HG02852 (cell line): Measurements from ENCODE around the gene HYCC1.

ENCODE experiments used
- ATAC-seq: cut with Tn5 transposase; IDR thresholded peaks from one replicate; pipeline ENCODE4 v1.9.1; 2021; ENCODE audit warnings: mild to moderate bottlenecking, moderate library complexity; ENCODE audit not compliant: unreplicated experiment

The HYCC1 gene

GRCh38 chr7:23017309-23017708, 3.4 kb upstream of the HYCC1 start:
- no peak for ATAC-seq

DNA sequence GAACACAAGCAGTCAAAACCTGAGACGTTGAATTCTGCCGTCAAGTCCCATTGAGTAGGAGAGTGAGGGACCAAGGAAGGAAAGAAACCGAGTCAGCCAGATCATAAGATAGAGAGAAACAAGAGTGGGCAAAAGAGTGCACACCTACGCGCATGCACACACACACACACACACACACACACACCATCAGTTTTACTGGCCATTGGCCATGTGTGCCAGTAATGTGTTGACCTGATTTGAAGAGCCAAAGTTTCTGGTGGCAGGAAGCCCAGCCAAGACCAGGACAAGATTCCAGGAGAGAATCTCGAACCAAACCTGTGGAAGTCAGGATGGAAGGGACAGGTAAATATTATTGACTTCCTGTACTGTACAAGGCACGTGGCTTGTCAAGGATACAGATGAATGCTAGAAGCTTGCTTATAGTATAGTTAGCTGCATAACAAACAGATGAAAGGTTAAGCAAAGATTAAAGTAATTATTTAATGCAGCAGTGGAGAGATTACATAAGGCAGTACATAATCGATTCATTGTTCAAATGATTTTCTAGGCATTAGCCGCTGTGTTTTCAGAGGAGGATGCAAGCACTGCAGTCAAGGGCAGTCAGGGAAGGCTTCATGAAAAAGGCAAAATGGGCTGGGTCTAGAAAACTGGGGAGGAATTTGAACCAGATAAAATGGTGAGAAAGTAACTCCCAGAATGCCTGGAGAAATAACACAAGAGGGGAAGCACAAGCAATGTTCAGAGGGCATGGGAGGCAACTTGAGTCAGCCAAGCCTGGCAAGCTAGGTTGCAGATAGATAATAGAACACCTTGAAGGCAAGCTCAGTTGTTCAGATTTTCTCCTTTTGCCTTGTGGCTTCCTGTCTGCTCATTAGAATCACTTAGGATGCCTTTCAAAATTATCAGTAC, 2.7 kb upstream of the HYCC1 start:
- ATAC-seq: no peak

DNA sequence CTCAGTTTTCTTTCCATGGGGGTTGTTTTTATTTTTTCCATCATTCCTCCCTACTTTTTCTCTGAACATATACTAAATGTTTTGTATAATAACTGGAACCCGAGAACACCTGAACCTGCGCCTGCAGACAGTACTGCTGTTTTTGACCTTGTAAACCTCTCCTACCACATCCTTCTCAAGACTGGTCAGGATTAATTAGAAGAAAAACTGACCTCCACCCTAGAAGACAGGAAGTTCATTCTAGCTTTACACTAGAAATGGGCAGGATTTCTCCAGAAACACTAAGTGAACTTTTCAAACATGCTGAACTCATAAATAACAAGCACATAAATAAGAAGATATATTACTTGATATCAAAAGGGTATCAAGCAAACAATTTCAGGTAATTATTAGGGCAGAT, 751 bp upstream of the HYCC1 start:
- ATAC-seq: no peak

GRCh38 chr7:23012908-23013714, 819 bp downstream of the HYCC1 start:
- peak; percentile 7 for ATAC-seq

DNA sequence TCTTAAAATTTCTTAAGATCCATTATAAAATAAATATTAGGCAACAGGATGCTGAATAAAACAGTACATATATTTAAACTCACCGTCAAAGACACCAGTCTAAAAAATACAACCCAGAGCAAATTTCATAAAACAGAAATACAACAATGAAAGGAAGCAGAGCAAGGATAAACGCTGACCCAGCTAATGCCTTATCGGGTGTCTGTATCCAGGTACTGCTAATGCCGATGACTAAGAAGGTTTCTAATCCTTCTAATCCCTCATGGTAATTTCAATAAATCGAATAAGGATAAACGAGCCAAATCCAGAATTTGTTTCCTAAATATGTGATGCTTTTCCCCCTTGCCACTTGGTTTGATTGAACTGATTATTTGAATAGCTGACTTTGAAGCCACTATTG, 1.7 kb downstream of the HYCC1 start:
- no peak for ATAC-seq

DNA sequence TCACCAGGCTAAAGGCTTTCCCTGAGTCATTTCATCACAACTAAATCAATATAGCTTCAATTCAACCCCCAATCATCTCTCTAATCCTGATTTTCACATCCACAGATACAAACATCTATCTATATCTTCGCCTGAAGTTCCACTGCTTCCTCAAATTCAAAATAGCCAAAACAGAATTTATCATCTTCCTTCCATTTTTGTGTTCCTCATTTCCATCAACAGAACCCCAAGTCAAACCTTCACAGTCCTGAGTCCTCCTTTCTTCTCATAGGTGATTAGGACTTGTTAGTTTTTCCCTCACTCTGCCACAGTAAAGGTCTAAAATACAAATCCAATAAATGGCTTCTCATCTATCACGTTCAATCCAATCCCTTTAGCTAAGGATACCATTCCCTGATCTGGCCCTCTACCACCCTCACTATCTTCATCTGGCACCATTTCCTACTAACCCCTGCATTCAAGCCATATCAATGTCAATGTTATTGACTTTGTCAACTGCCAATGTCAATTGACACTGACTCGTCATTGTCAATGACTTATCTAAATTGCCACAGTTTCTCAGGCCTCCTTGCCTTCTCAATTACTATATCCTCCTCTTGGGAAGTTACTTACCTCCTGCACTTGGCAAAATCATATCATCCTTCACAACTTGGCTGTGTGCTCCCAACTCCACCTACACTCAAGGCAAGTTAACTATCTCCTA, 2.6 kb downstream of the HYCC1 start:
- ATAC-seq: no peak

GRCh38 chr7:23009303-23009702, 4.6 kb downstream of the HYCC1 start:
- no peak for ATAC-seq

GRCh38 chr7:23004247-23004520, 9.7 kb downstream of the HYCC1 start:
- ATAC-seq: no peak

- no peak for ATAC-seq
Measured at GRCh38 chr7:23003505-23004246, 10.3 kb downstream of the HYCC1 start.

- ATAC-seq: no peak
Measured at GRCh38 chr7:23002698-23003097, 11.2 kb downstream of the HYCC1 start.

DNA sequence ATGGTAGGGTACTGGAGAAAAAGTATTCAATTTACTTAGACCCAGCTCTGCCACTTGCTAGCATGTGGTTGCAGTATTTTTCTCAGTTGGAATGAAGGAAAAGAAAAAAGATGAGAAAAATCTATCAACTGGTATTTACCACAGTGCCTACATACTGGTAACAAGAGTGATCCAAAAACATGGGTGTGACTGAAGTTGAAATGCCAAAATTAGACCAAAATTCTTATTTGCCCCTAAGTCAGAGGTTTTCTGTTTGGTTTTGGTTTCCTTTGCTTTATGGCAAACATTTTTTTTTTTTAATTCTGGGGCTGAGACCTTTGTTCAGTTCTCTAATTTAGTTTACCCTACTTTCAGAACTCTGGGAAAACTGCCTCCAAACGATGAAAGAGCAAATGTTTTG, 12.3 kb downstream of the HYCC1 start:
- no peak for ATAC-seq

- ATAC-seq: no peak
Measured at GRCh38 chr7:23000597-23001360, 13.2 kb downstream of the HYCC1 start.

GRCh38 chr7:22998519-22998896, 15.4 kb downstream of the HYCC1 start:
- ATAC-seq: no peak

DNA sequence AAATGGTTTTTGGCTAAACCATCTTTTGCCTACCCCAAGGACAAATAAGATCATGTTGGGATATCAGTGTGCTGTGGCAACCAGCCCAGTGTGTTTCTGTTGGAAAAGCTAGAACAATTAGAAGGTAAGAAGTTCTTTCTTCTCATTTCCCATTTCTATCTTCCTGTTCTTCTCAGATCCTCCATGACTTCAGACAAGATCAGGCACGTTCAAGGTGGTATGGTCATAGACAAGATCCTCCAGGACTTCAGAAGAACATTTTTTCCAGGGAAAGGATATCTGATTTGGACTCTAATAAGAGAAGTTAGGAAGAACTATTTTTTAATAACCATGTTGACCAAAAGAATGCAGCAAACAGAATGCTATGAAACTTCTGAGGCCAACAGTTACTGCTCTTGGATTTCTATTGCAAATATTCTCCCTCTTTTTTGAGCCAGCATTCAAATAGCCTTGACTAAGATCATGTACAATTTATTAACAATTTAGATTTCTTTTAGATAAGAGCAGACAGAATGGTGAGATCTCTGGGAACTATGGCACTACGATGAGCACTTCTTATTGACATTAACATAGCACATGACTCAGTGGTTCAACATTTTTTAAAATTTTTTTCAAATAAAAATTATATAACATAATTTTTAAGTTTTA, 15.9 kb downstream of the HYCC1 start:
- no peak for ATAC-seq

- ATAC-seq: no peak
Measured at GRCh38 chr7:22996470-22996869, 17.5 kb downstream of the HYCC1 start.

- no peak for ATAC-seq
Measured at GRCh38 chr7:22995011-22995410, 18.9 kb downstream of the HYCC1 start.

GRCh38 chr7:22992874-22993840, 20.8 kb downstream of the HYCC1 start:
- peak; percentile 85 for ATAC-seq

- no peak for ATAC-seq
Measured at GRCh38 chr7:22990588-22990949, 23.4 kb downstream of the HYCC1 start.
